ENCODE data around the gene GUCY2D.
A peak's percentile ranks its signal among the peaks of the same experiment; 100 is the strongest.

The GUCY2D gene

DNA sequence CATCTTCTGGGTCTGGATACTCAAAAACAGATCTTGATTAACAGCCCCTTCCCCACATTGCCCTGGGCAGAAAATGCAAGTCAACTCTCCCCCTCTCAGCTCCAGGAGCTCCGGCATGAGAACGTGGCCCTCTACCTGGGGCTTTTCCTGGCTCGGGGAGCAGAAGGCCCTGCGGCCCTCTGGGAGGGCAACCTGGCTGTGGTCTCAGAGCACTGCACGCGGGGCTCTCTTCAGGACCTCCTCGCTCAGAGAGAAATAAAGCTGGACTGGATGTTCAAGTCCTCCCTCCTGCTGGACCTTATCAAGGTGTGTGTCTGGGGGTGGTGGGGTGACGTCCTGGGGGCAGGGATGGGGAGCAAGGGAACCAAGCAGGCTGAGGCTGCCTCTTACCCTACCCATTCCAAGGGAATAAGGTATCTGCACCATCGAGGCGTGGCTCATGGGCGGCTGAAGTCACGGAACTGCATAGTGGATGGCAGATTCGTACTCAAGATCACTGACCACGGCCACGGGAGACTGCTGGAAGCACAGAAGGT is 9.7 kb downstream of the GUCY2D start:
- H3K9ac ChIP-seq (ENCODE audit: low read depth, low read length): no peak overlapping the region
- 88% methylated on average over 15 of the region's 15 CpGs for WGBS
- H3K9me3 ChIP-seq (ENCODE audit: insufficient read depth, low read depth, low read length): no peaks in the 10 kb centered on the region
- no peaks in the 10 kb centered on the region for H3K36me3 ChIP-seq (ENCODE audit: insufficient read depth, low read length)
- H3K27ac ChIP-seq (ENCODE audit: low read depth, low read length): no peak overlapping the region
- no peak overlapping the region for H3K4me3 ChIP-seq (ENCODE audit: low read length)
- H3K4me1 ChIP-seq (ENCODE audit: insufficient read depth, low read length): no peaks in the 10 kb centered on the region; the same call in 1 of the 2 replicates
- H3K27me3 ChIP-seq (ENCODE audit: insufficient read depth, low read length): peaks cover 36% of the 10 kb centered on the region

DNA sequence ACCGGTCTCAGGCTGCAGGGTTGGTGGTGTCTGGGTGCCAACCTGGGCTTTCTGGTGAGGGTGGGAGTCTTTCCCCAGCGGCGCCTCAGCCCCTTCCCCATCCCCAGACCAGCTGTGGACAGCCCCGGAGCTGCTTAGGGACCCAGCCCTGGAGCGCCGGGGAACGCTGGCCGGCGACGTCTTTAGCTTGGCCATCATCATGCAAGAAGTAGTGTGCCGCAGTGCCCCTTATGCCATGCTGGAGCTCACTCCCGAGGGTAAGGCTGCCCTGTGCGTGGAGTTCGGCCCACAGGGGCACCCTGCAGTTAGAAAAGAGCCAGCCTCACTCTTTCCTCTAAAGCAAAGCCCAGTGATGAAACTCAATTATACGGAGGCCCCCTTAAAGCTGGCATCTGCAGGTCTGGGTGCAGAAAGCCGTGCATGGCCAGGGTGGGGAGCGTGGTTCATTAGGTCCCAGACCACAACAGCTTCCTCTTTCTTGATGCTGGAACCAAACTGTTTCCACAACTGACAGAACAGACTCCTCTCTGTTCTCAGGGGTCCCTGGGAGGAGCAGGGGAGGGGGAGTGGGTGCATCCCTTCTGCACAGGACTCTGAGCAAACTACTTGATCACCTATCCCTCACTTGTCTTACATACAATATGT is 10.7 kb downstream of the GUCY2D start:
- H3K27me3 ChIP-seq (ENCODE audit: insufficient read depth, low read length): peaks cover 39% of the 10 kb centered on the region
- no peak overlapping the region for H3K4me3 ChIP-seq (ENCODE audit: low read length)
- whole genome bisulfite sequencing: 92% methylated on average over 17 of the region's 17 CpGs
- H3K36me3 ChIP-seq (ENCODE audit: insufficient read depth, low read length): no peaks in the 10 kb centered on the region
- no peak overlapping the region for H3K27ac ChIP-seq (ENCODE audit: low read depth, low read length)
- no peak overlapping the region for H3K9ac ChIP-seq (ENCODE audit: low read depth, low read length)
- H3K9me3 ChIP-seq (ENCODE audit: insufficient read depth, low read depth, low read length): no peaks in the 10 kb centered on the region
- H3K4me1 ChIP-seq (ENCODE audit: insufficient read depth, low read length): no peaks in the 10 kb centered on the region

DNA sequence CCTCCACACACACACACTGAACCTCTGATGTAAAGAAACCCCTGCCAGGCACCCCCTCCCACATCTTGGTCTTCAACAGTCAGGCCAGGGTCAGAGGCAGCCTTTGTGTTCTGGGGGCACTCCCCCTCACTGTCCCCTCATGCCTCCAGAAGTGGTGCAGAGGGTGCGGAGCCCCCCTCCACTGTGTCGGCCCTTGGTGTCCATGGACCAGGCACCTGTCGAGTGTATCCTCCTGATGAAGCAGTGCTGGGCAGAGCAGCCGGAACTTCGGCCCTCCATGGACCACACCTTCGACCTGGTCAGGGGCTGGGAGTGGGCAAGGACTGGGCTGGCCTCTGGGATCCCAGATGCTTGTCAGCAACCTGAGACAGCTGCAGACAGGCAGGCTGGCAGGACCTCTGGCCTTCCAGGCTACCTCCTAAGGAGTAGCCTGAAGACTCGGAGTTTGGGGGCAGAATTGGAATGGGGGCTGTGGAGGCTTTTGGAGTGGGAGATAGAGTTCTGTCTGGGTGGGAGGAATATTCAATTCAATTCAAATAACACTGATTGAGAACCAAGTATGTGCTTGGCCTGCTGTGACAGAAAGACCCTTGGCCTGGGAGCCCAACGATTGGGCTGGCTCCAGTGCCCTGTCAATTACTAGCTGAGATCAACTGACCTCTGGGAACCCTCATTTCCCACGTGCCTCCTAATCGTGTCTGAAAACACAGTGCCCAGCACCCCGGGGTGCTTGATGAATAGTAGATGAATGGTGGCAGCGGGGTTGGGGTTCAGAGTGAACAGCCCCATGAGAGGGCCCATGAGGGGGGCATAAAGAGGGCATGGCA is 11.5 kb downstream of the GUCY2D start:
- H3K4me1 ChIP-seq (ENCODE audit: insufficient read depth, low read length): no peaks in the 10 kb centered on the region
- no peaks in the 10 kb centered on the region for H3K9me3 ChIP-seq (ENCODE audit: insufficient read depth, low read depth, low read length)
- WGBS: 89% methylated on average over 12 of the region's 12 CpGs

DNA sequence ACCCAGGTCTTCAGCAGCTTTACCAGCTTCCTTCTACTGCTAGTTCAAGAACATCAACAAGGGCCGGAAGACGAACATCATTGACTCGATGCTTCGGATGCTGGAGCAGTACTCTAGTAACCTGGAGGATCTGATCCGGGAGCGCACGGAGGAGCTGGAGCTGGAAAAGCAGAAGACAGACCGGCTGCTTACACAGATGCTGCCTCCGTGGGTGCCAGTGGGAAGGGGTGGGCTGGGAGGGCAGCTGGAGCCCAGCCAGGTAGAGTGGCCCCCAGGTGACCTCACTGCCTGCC is 12.1 kb downstream of the GUCY2D start:
- no peak overlapping the region for H3K27ac ChIP-seq (ENCODE audit: low read depth, low read length)
- no peaks in the 10 kb centered on the region for H3K9me3 ChIP-seq (ENCODE audit: insufficient read depth, low read depth, low read length)
- no peak overlapping the region for H3K4me3 ChIP-seq (ENCODE audit: low read length)
- 92% methylated on average over 9 of the region's 9 CpGs for WGBS
- H3K36me3 ChIP-seq (ENCODE audit: insufficient read depth, low read length): no peaks in the 10 kb centered on the region
- H3K27me3 ChIP-seq (ENCODE audit: insufficient read depth, low read length): peaks cover 39% of the 10 kb centered on the region
- H3K9ac ChIP-seq (ENCODE audit: low read depth, low read length): no peak overlapping the region
- no peaks in the 10 kb centered on the region for H3K4me1 ChIP-seq (ENCODE audit: insufficient read depth, low read length)

More for the DNA sequence above, 11.5 kb downstream of the GUCY2D start:
- Histone ChIP-seq H3K4me3 (ENCODE audit: low read length) (no peak overlapping the region), H3K27ac (ENCODE audit: low read depth, low read length) (no peak overlapping the region), H3K36me3 (ENCODE audit: insufficient read depth, low read length) (no peaks in the 10 kb centered on the region), H3K27me3 (ENCODE audit: insufficient read depth, low read length) (peaks cover 39% of the 10 kb centered on the region), H3K9ac (ENCODE audit: low read depth, low read length) (no peak overlapping the region)

DNA sequence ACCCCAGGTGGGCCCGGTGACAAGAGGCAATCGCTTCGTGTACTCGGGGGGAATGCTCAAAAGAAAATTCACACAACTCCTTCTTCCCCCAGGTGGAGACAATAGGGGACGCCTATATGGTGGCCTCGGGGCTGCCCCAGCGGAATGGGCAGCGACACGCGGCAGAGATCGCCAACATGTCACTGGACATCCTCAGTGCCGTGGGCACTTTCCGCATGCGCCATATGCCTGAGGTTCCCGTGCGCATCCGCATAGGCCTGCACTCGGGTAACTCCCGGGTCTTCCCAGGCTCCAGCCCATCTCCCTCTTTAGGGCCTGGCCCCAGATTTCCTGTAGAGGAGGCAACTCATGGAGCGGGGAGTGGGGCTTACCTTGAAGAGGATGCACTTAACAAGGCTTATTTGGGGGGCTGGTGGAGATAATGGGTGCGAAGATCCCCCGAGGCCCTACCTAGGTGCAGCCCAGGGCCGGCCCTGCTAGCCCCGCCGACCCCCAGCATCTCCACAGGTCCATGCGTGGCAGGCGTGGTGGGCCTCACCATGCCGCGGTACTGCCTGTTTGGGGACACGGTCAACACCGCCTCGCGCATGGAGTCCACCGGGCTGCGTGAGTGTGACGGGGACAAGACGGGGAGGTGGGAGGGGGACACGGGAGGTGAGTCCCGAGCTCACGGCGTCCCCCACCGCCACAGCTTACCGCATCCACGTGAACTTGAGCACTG is 13.0 kb downstream of the GUCY2D start:
- 78% methylated on average over 44 of the region's 44 CpGs for WGBS
- H3K9ac ChIP-seq (ENCODE audit: low read depth, low read length): no peak overlapping the region; the same call in 1 of the 2 replicates
- H3K36me3 ChIP-seq (ENCODE audit: insufficient read depth, low read length): no peaks in the 10 kb centered on the region
- H3K27ac ChIP-seq (ENCODE audit: low read depth, low read length): no peak overlapping the region
- peak overlapping the region; percentile 78 for H3K4me3 ChIP-seq (ENCODE audit: low read length)
- no peaks in the 10 kb centered on the region for H3K9me3 ChIP-seq (ENCODE audit: insufficient read depth, low read depth, low read length)
- no peaks in the 10 kb centered on the region for H3K4me1 ChIP-seq (ENCODE audit: insufficient read depth, low read length)
- H3K27me3 ChIP-seq (ENCODE audit: insufficient read depth, low read length): peaks cover 39% of the 10 kb centered on the region

DNA sequence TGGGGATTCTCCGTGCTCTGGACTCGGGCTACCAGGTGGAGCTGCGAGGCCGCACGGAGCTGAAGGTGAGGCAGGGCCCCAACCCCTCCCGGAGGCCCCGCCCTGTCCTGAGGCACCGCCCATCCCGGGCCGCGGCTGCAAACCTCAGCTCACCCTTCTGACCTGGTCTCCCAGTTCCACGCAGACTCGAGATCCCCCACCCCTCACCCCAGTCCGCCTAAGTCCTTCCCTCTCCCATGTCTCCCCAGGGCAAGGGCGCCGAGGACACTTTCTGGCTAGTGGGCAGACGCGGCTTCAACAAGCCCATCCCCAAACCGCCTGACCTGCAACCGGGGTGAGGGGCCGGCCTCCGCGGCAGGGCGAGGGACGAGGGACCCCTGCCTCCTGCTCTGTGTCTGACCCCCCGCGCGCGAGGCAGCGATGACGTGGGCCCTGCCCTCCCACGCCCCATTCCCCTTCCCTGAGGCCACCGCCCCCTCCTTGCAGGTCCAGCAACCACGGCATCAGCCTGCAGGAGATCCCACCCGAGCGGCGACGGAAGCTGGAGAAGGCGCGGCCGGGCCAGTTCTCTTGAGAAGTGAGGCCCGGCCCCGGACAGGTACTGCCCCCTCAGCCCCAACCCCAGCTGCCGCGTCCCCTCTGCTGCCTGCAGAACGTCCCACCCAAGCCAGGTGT is 13.7 kb downstream of the GUCY2D start:
- H3K9ac ChIP-seq (ENCODE audit: low read depth, low read length): peak overlapping the region; percentile 17; the same call in 1 of the 2 replicates
- H3K9me3 ChIP-seq (ENCODE audit: insufficient read depth, low read depth, low read length): no peaks in the 10 kb centered on the region
- peaks cover 39% of the 10 kb centered on the region for H3K27me3 ChIP-seq (ENCODE audit: insufficient read depth, low read length)
- under 1% methylated on average over 46 of the region's 46 CpGs for WGBS
- no peaks in the 10 kb centered on the region for H3K4me1 ChIP-seq (ENCODE audit: insufficient read depth, low read length)
- no peak overlapping the region for H3K27ac ChIP-seq (ENCODE audit: low read depth, low read length)
- H3K4me3 ChIP-seq (ENCODE audit: low read length): peak overlapping the region; percentile 78
- H3K36me3 ChIP-seq (ENCODE audit: insufficient read depth, low read length): no peaks in the 10 kb centered on the region

DNA sequence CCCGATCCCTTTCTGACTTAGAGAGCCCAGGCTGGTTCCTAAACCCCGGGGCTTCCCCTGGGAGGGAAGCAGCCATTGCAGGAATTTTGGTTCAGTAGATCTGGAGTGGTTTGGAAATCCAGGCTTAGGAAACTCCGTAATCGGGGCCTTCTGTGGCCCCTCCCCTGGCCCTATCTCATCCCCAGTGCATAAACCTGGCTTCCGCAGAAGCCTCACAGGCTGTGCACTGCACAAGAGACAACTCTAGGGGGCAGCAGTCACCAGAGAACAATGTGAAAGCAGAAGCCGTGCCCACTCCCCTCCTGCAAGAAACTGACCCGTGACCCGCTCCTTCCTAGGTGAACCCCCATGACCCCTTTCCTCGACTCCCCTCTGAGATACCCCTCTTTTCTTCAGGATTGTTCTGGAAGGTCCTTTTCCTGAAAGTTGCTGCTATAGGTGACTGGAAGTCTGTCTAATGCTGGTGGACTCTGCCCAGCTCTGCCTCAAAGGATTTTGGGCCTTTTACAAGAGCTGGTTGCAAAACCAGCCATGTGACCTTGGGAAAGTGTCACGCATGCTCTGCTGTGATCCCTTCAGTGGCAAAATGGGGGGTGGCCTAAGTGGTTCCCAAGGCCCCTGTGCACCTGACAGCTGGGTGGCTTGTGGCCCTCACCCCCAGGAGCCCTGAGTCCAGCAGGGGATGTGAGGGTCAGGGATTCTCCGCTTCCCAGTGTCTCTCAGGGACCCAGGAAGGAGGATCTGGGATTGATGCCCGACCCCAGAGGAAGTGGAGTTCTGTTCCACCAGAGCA is 14.4 kb downstream of the GUCY2D start:
- Histone ChIP-seq H3K27ac (ENCODE audit: low read depth, low read length) (no peak overlapping the region), H3K9me3 (ENCODE audit: insufficient read depth, low read depth, low read length) (no peaks in the 10 kb centered on the region), H3K27me3 (ENCODE audit: insufficient read depth, low read length) (peaks cover 39% of the 10 kb centered on the region), H3K4me3 (ENCODE audit: low read length) (peak overlapping the region; percentile 78), H3K4me1 (ENCODE audit: insufficient read depth, low read length) (no peaks in the 10 kb centered on the region), H3K36me3 (ENCODE audit: insufficient read depth, low read length) (no peaks in the 10 kb centered on the region), H3K9ac (ENCODE audit: low read depth, low read length) (0 out of 2 replicates have a peak overlapping the region, but pooled peaks have one; percentile 17)
- 27% methylated on average over 12 of the region's 12 CpGs for WGBS

DNA sequence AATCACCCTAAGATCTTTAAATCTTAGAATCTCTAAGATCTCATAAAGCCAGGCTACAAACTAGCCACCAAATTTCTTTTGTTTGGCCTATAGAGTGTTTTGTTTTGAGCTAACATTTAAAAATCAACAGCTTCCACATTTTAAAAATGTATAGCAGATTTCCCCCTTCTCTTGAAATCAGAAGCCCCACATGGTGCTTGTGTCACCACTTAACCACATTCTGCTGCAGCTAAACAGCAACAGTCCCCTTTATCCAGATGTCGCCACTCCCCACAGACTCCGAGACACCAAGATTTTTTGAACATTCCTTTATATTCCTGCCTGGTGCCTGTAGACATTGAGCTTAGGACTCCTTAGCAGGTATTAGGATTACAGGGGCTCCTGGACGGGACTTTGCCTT is 16.0 kb downstream of the GUCY2D start:
- Histone ChIP-seq H3K9me3 (ENCODE audit: insufficient read depth, low read depth, low read length) (no peaks in the 10 kb centered on the region), H3K36me3 (ENCODE audit: insufficient read depth, low read length) (no peaks in the 10 kb centered on the region), H3K27ac (ENCODE audit: low read depth, low read length) (no peak overlapping the region), H3K9ac (ENCODE audit: low read depth, low read length) (no peak overlapping the region), H3K4me3 (ENCODE audit: low read length) (no peak overlapping the region), H3K4me1 (ENCODE audit: insufficient read depth, low read length) (0 out of 2 replicates have a peak, but pooled peaks cover 5% of the 10 kb centered on the region), H3K27me3 (ENCODE audit: insufficient read depth, low read length) (peaks cover 34% of the 10 kb centered on the region)
- 92% methylated on average over 3 of the region's 3 CpGs for WGBS

DNA sequence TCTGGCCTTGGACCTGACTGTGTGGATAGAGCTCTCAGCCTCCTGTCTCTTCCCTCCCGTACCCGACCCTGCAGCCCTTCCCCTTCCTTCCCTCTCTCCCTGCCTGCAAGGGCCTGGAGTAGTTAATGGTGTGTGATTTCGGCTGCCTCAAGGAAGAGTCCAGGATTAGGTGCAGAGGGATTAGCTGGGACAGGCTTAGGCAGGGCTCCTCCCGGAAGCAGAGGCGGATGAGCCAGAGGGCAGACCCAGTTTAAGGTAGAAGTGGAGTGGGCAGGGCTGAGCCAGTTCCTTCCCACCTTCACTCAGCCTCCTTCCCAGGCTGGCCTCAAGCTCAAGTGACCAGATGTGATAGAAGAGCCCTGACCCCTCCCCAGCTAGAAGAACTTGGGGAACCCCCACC is 16.8 kb downstream of the GUCY2D start:
- H3K4me3 ChIP-seq (ENCODE audit: low read length): no peak overlapping the region
- peaks cover 28% of the 10 kb centered on the region for H3K27me3 ChIP-seq (ENCODE audit: insufficient read depth, low read length)
- no peak overlapping the region for H3K9ac ChIP-seq (ENCODE audit: low read depth, low read length)
- H3K4me1 ChIP-seq (ENCODE audit: insufficient read depth, low read length): 0 out of 2 replicates have a peak, but pooled peaks cover 5% of the 10 kb centered on the region
- no peaks in the 10 kb centered on the region for H3K36me3 ChIP-seq (ENCODE audit: insufficient read depth, low read length)
- no peak overlapping the region for H3K27ac ChIP-seq (ENCODE audit: low read depth, low read length)
- no peaks in the 10 kb centered on the region for H3K9me3 ChIP-seq (ENCODE audit: insufficient read depth, low read depth, low read length)
- 67% methylated on average over 3 of the region's 5 CpGs for WGBS

All from HUES64 (cell line).